GM12865 (cell line): ENCODE results near the gene ARL14.
"Not testable (repeated sequence)": the region's sequence is repeated elsewhere in the genome, so short reads cannot be mapped to it uniquely, and the experiment has no call there.

Experiments used
- DNase-seq: peaks from one replicate; pipeline ENCODE4 v3.0.0; 2010; ENCODE audit warnings: low read depth
- H3K4me3 ChIP-seq: 2 replicates; pipeline ENCODE4 v1.5.1; 2011; ENCODE audit warnings: mild to moderate bottlenecking, low read depth, low read length, control low read depth
- TF ChIP-seq, protein P1 (sequence below): IDR thresholded peaks from 2 replicates; pipeline ENCODE4 v1.5.1; 2011; ENCODE audit warnings: low read length, control low read depth, low read depth, inconsistent platforms; ENCODE audit not compliant: insufficient read depth; ENCODE audit errors: missing control alignments

ARL14 gene

DNA sequence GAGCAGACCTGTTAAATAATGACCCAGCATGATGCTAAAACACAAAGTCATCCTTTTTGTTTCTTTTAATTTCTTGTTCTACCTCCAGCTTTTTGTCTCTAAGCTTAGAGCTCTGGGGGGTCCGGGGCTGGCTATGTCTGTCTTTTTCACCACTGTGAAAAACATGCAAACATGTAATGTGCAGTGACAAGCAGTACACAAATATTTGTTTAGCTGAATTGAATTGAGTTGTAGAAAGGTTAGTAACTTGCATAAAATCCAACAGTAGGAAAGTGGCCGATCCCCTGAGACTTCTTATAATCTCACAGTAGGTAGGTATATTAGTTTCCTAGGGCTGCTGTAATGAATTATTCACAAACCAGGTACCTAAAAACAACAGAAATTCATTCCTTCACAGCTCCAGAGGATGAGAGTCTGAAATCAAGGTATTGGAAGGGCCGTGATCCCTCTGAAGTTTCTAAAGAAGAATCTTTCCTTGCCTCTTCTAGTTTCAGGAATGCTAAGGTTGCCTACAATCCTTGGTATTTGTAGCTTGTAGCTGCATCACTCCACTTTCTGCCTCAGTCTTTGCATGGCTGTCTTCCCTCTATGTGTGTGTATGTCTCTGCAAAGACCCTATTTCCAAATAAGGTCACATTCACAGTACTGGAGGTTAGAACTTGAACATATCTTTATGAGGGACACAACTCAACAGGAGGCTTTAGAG, 32.7 kb downstream of the ARL14 start:
- DNase-seq = no peak

DNA sequence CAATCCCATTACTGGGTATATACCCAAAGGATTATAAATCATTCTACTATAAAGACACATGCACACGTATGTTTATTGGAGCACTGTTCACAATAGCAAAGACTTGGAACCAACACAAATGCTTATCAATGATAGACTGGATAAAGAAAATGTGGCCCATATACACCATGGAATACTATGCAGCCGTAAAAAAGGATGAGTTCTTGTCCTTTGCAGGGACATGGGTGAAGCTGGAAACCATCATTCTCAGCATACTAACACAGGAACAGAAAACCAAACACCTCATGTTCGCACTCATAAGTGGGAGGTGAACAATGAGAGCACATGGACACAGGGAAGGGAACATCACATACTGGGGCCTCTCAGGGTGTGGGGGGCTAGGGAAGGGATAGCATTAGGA, 36.2 kb downstream of the ARL14 start:
- DNase-seq, H3K4me3 ChIP-seq: not testable (repeated sequence)

More for the DNA sequence above, 32.7 kb downstream of the ARL14 start:
- no peak overlapping the region for H3K4me3 ChIP-seq
- TF ChIP-seq, protein P1, sequence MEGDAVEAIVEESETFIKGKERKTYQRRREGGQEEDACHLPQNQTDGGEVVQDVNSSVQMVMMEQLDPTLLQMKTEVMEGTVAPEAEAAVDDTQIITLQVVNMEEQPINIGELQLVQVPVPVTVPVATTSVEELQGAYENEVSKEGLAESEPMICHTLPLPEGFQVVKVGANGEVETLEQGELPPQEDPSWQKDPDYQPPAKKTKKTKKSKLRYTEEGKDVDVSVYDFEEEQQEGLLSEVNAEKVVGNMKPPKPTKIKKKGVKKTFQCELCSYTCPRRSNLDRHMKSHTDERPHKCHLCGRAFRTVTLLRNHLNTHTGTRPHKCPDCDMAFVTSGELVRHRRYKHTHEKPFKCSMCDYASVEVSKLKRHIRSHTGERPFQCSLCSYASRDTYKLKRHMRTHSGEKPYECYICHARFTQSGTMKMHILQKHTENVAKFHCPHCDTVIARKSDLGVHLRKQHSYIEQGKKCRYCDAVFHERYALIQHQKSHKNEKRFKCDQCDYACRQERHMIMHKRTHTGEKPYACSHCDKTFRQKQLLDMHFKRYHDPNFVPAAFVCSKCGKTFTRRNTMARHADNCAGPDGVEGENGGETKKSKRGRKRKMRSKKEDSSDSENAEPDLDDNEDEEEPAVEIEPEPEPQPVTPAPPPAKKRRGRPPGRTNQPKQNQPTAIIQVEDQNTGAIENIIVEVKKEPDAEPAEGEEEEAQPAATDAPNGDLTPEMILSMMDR = no peak

DNA sequence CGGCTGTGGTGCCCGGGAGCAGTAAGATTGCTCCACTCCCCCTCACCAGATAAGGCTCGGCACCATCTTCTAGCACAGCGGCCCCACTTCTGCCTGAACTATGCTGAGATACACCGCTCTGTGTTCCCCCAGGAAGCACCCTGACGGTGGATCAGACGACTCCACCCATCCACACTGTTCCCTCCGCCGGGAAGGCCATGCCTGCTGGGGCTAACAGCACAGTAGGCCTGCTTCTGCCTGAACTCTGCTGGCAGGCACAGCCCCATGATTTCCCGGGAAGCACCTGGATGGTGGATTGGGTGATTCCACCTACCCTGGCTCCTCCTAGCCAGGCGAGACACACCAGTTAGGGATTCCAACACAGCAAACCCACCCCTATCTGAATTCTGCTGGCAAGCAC, 42.8 kb downstream of the ARL14 start:
- H3K4me3 ChIP-seq = no peak overlapping the region
- DNase-seq = no peak
- TF ChIP-seq, protein P1 = no peak

GRCh38 chr3:160720123-160720746, 43.3 kb downstream of the ARL14 start:
- H3K4me3 ChIP-seq = no peak overlapping the region
- DNase-seq = peak; percentile 32
- TF ChIP-seq, protein P1 = peak; percentile 30

DNA sequence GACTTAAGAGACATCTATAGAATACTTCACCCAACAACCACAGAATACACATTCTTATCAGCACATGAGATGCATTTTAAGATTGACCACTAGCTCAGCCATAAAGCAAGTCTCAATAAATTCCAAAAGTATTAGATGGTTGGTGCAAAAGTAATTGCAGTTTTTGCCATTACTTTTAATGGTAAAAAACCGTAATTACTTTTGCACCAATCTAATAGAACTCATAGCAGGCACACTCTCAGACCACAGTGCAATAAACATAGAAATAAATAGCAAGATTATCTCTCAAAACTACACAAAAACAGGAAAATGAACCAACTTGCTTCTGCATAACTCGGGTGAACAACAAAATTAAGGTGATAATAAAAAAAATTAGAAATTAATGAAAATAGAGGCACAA, 45.4 kb downstream of the ARL14 start:
- no peak for DNase-seq
- H3K4me3 ChIP-seq = no peak overlapping the region
- TF ChIP-seq, protein P1 = no peak

GRCh38 chr3:160725338-160725737, 48.4 kb downstream of the ARL14 start:
- no peak for DNase-seq
- H3K4me3 ChIP-seq = no peak overlapping the region
- TF ChIP-seq, protein P1 = no peak
